ENCODE data around the gene WWP2. TPM values are rescaled to one million over a fixed set of nuclear protein-coding genes. Genes with fewer than 3 reads are reported as not detected.

Gene WWP2
- total RNA-seq, 3 donors from 2014 or later (not counting 1 experiment from before 2014, with no cell fraction given) = 72.8 to 95.6 (median 81.6) TPM

- Mint-ChIP-seq H3K4me1 (peaks cover 7 to 10% of the 10 kb centered on the region in 2 donors), H3K27me3 (ENCODE audit: low read depth in 2 of 2) (no peaks in the 10 kb centered on the region), H3K27ac (no peak overlapping the region), H3K36me3 (no peaks in the 10 kb centered on the region), H3K4me3 (no peak overlapping the region), H3K9me3 (no peaks in the 10 kb centered on the region)
- no peak overlapping the region for H3K4me3 ChIP-seq (ENCODE audit: low read length)
- H3K4me1 ChIP-seq (ENCODE audit: control insufficient read depth, insufficient read depth, low read length) = no peaks in the 10 kb centered on the region
- no peaks in the 10 kb centered on the region for H3K27me3 ChIP-seq (ENCODE audit: control insufficient read depth, insufficient read depth, low read length)
- DNase-seq = no peak
- no peaks in the 10 kb centered on the region for H3K9me3 ChIP-seq (ENCODE audit: control insufficient read depth, insufficient read depth, low read length)
- H3K27ac ChIP-seq (ENCODE audit: low read length) = no peak overlapping the region
- peaks cover 21% of the 10 kb centered on the region for H3K36me3 ChIP-seq (ENCODE audit: control insufficient read depth, insufficient read depth, low read length)
- TF ChIP-seq, protein P1, sequence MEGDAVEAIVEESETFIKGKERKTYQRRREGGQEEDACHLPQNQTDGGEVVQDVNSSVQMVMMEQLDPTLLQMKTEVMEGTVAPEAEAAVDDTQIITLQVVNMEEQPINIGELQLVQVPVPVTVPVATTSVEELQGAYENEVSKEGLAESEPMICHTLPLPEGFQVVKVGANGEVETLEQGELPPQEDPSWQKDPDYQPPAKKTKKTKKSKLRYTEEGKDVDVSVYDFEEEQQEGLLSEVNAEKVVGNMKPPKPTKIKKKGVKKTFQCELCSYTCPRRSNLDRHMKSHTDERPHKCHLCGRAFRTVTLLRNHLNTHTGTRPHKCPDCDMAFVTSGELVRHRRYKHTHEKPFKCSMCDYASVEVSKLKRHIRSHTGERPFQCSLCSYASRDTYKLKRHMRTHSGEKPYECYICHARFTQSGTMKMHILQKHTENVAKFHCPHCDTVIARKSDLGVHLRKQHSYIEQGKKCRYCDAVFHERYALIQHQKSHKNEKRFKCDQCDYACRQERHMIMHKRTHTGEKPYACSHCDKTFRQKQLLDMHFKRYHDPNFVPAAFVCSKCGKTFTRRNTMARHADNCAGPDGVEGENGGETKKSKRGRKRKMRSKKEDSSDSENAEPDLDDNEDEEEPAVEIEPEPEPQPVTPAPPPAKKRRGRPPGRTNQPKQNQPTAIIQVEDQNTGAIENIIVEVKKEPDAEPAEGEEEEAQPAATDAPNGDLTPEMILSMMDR (IDR thresholded peaks at IDR 0.05) = no peak
- intact Hi-C loops (cut with micrococcal nuclease) = no loop called here
- ATAC-seq = no peak
- 95% methylated on average over 2 of the region's 2 CpGs for WGBS (ENCODE audit: insufficient coverage)
Observed at GRCh38 chr16:69892378-69892777, 130.2 kb downstream of the WWP2 start.

DNA sequence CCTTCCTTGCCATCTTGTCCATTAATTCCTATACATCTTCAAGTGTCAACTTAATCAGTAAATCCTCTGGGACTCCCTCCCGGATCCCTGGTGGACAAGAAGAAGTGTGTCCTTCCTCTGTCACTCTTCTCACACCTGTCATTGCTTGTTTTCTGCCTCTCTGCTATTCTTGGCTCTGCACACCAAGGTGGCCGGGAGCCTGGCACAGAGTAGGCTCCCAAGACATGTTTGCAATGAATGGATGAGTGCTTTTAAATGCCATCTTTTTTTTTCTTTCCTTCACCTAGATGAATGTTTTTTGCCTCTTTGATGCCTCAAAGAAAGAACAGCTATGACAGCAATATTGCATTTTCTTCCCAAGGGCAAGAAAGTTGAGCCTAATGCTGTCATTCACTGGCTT lies 131.0 kb downstream of the WWP2 start:
- ATAC-seq (no peak), DNase-seq (no peak)
- Histone ChIP-seq H3K4me1 (ENCODE audit: control insufficient read depth, insufficient read depth, low read length) (no peaks in the 10 kb centered on the region), H3K36me3 (ENCODE audit: control insufficient read depth, insufficient read depth, low read length) (peaks cover 17% of the 10 kb centered on the region), H3K9me3 (ENCODE audit: control insufficient read depth, insufficient read depth, low read length) (no peaks in the 10 kb centered on the region), H3K4me3 (ENCODE audit: low read length) (no peak overlapping the region), H3K27me3 (ENCODE audit: control insufficient read depth, insufficient read depth, low read length) (no peaks in the 10 kb centered on the region), H3K27ac (ENCODE audit: low read length) (no peak overlapping the region)
- H3K4me1 Mint-ChIP-seq = peaks cover 7 to 10% of the 10 kb centered on the region in 2 donors
- intact Hi-C loops (cut with micrococcal nuclease) = no loop called here
- WGBS (ENCODE audit: insufficient coverage) = 83% methylated on average over 1 of the region's 2 CpGs
- H3K9me3 Mint-ChIP-seq = no peaks in the 10 kb centered on the region
- H3K27ac Mint-ChIP-seq = no peak overlapping the region
- H3K27me3 Mint-ChIP-seq (ENCODE audit: low read depth in 2 of 2) = no peaks in the 10 kb centered on the region
- no peak overlapping the region for H3K4me3 Mint-ChIP-seq
- TF ChIP-seq, protein P1 (IDR thresholded peaks at IDR 0.05) = no peak
- H3K36me3 Mint-ChIP-seq = no peaks in the 10 kb centered on the region

DNA sequence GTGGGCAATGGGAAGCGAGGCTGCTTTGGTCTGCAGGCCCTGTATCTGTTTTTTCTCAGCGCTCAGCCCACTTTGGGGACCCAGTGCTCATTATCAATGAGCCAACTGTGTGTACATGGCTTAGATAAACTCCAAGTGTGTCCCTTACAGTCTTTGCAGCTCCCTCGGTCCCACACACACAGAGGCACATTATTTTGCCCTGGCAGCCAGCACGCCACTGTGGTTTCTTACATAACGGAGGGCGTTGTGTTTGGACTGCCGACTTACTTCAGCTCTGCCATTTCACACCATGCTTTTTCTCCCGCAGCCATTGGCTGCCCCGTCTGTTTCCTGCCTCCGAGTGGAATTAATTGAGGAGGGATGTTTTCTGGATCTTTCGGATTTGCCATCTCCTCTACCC lies 132.5 kb downstream of the WWP2 start:
- ATAC-seq (no peak), DNase-seq (no peak)
- Mint-ChIP-seq H3K27ac (no peak overlapping the region), H3K9me3 (no peaks in the 10 kb centered on the region), H3K4me3 (no peak overlapping the region), H3K27me3 (ENCODE audit: low read depth in 2 of 2) (no peaks in the 10 kb centered on the region), H3K36me3 (no peaks in the 10 kb centered on the region), H3K4me1 (peaks cover 2 to 7% of the 10 kb centered on the region in 2 donors)
- Histone ChIP-seq H3K4me1 (ENCODE audit: control insufficient read depth, insufficient read depth, low read length) (no peaks in the 10 kb centered on the region), H3K9me3 (ENCODE audit: control insufficient read depth, insufficient read depth, low read length) (no peaks in the 10 kb centered on the region), H3K27me3 (ENCODE audit: control insufficient read depth, insufficient read depth, low read length) (no peaks in the 10 kb centered on the region), H3K27ac (ENCODE audit: low read length) (no peak overlapping the region), H3K4me3 (ENCODE audit: low read length) (no peak overlapping the region), H3K36me3 (ENCODE audit: control insufficient read depth, insufficient read depth, low read length) (peaks cover 5% of the 10 kb centered on the region)
- TF ChIP-seq, protein P1 (IDR thresholded peaks at IDR 0.05) = no peak
- intact Hi-C loops (cut with micrococcal nuclease) = no loop called here
- 84% methylated on average over 8 of the region's 11 CpGs for WGBS (ENCODE audit: insufficient coverage)

GRCh38 chr16:69903865-69904415 lies 141.8 kb downstream of the WWP2 start:
- WGBS (ENCODE audit: insufficient coverage) = 96% methylated on average over 6 of the region's 8 CpGs
- Histone ChIP-seq H3K36me3 (ENCODE audit: control insufficient read depth, insufficient read depth, low read length) (peaks cover 18% of the 10 kb centered on the region), H3K4me1 (ENCODE audit: control insufficient read depth, insufficient read depth, low read length) (no peaks in the 10 kb centered on the region), H3K4me3 (ENCODE audit: low read length) (no peak overlapping the region), H3K9me3 (ENCODE audit: control insufficient read depth, insufficient read depth, low read length) (no peaks in the 10 kb centered on the region), H3K27me3 (ENCODE audit: control insufficient read depth, insufficient read depth, low read length) (no peaks in the 10 kb centered on the region), H3K27ac (ENCODE audit: low read length) (no peak overlapping the region)
- H3K27ac Mint-ChIP-seq = no peak overlapping the region
- intact Hi-C loops (cut with micrococcal nuclease) = no loop called here
- H3K36me3 Mint-ChIP-seq = no peaks in the 10 kb centered on the region
- no peaks in the 10 kb centered on the region for H3K4me1 Mint-ChIP-seq
- ATAC-seq = no peak
- no peaks in the 10 kb centered on the region for H3K9me3 Mint-ChIP-seq
- no peak for DNase-seq
- H3K4me3 Mint-ChIP-seq = no peak overlapping the region
- H3K27me3 Mint-ChIP-seq (ENCODE audit: low read depth in 2 of 2) = no peaks in the 10 kb centered on the region
- TF ChIP-seq, protein P1 (IDR thresholded peaks at IDR 0.05) = no peak
